ENCODE results near the gene RAD21L1.

Gene RAD21L1

DNA sequence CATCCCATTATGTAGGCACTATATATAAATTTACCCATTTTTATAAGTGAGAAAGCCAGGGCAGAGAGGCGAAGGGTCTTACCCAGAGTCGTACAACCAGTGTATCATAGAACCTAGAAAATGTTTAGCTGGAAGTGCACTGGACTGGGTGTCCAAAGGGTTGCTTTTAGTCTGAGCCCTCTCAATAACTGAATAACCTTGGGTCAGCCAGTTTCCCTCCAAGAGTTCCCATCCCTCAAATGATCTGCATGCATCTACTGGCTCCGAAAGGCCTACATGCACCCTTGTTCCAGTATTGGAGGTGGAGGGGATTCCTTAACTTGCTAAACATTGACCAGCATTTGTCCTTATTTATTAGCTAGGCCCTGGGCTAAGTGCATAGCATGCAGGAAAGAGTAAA lies 44.0 kb downstream of the RAD21L1 start:
- H3K4me3 ChIP-seq (ENCODE audit: extremely low read depth, insufficient read depth, low read length, poor library complexity, severe bottlenecking) = no peak overlapping the region
- peaks cover 25% of the 10 kb centered on the region for H3K4me1 ChIP-seq (ENCODE audit: control insufficient read depth, insufficient read depth, low read length, poor library complexity, severe bottlenecking)
- H3K27ac ChIP-seq (ENCODE audit: low read depth, low read length, severe bottlenecking) = no peak overlapping the region
- no peaks in the 10 kb centered on the region for H3K9me3 ChIP-seq (ENCODE audit: control insufficient read depth, low read length)
- WGBS, 2 experiments (ENCODE audit: insufficient coverage in 2 of 2) = 100% methylated on average over 1 of the region's 3 CpGs; no CpG with 5 or more reads in 1 of the 2 experiments
- H3K36me3 ChIP-seq (ENCODE audit: control insufficient read depth, insufficient read depth, low read length) = peaks cover 25% of the 10 kb centered on the region

DNA sequence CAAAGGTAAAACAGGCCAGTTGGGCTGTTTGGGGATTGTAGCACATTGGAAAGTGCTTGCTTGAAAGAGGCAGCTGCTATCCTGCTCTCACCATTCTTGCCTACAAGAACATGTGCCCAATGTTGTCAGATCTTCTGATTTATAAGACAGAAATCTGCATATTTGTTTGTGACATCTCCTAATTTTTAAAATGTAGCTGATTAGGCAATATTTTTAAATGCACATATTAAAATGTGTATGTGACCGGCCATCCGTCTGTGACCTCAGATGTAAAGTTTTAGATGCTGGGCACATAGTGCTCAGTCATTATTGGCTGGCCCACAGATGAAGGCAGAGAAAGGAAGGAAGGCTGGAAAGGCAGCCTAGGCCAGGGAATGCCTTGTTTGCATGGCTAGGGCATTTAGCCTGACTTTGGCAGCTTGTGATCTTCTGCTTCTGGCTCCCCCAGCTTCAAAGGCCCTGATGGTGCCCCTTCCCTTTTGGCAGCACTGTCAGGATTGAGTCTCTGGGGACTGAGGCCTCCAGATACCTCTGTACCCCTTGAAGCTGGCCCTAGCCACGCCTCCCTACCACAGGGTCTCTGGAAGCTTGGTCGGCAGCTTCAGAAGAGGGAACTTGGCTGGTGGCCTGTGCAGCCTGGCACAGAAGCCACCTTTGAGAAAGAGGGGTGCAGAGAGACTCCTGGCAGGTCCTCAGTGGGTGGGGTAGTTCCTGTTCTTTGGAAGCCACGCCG lies 46.7 kb downstream of the RAD21L1 start:
- Histone ChIP-seq H3K9me3 (ENCODE audit: control insufficient read depth, low read length) (no peaks in the 10 kb centered on the region), H3K36me3 (ENCODE audit: control insufficient read depth, insufficient read depth, low read length) (peaks cover 27% of the 10 kb centered on the region), H3K27ac (ENCODE audit: low read depth, low read length, severe bottlenecking) (peak overlapping the region; percentile 16), H3K4me3 (ENCODE audit: extremely low read depth, insufficient read depth, low read length, poor library complexity, severe bottlenecking) (no peak overlapping the region), H3K4me1 (ENCODE audit: control insufficient read depth, insufficient read depth, low read length, poor library complexity, severe bottlenecking) (peaks cover 7% of the 10 kb centered on the region)
- 89 to 94% methylated on average over 5 to 6 of the region's 6 CpGs for WGBS, 2 experiments (ENCODE audit: insufficient coverage in 2 of 2)

DNA sequence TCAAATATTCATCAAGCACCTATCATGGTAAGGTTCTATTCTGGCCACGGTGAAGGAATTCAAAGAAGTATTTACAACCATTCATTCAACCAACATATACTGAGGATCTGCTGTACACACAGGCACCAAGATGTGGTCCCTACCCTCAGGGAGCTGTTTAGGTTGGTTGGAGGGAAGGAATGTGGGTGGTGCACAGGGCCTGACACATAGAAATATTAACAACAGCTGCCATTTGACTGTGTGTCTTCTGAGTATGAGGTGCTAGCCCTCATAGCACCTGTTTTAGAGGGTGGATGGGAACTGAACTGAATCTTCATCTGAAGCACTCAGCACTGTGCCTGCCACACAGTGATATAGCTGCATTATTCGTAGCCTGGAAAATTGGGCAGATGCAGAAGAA lies 47.5 kb downstream of the RAD21L1 start:
- H3K27ac ChIP-seq (ENCODE audit: low read depth, low read length, severe bottlenecking) = no peak overlapping the region
- peaks cover 27% of the 10 kb centered on the region for H3K36me3 ChIP-seq (ENCODE audit: control insufficient read depth, insufficient read depth, low read length)
- 96 to 100% methylated on average over 1 to 2 of the region's 2 CpGs for WGBS, 2 experiments (ENCODE audit: insufficient coverage in 2 of 2)
- H3K9me3 ChIP-seq (ENCODE audit: control insufficient read depth, low read length) = no peaks in the 10 kb centered on the region
- no peak overlapping the region for H3K4me3 ChIP-seq (ENCODE audit: extremely low read depth, insufficient read depth, low read length, poor library complexity, severe bottlenecking)
- H3K4me1 ChIP-seq (ENCODE audit: control insufficient read depth, insufficient read depth, low read length, poor library complexity, severe bottlenecking) = peaks cover 4% of the 10 kb centered on the region

DNA sequence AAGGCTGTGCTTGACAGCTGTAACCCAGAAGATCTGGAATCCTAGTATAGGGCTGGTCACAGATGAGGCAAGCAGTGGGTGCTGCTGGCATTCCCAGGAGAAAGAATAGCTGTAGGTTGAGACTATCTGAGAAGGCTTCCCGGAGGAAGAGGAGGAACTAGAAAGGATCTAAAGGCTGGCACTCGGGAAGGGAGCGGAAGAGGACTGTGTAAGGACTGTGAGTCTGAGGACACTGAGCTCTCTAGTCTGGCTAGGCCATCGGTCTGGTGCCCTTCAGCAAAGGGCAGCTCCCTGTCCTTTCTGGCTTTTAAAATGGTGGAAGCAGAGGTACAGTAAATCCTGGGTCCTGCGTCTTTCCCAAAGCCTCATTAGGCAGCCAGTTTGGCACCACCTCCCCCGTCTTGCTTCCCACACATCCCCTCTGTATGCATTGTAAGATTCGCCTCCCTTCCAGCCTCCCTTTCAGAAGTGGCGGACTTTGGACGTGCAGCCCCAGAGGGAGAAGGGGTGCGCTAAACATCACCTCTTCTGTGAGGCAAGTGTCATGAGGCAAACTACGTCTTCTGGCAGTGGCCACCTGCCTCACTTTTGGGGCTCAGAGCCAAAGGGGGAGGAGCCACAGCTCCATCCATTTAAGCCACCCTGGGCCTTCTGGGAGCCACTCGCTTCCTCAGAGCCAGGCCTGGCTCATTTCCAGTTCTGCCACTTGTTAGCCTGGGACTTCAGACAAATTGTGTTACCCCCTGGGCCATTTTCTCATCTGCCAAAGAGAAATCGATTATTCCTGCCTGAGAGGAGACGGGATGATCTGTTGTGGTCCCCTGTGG lies 48.9 kb downstream of the RAD21L1 start:
- Histone ChIP-seq H3K4me3 (ENCODE audit: extremely low read depth, insufficient read depth, low read length, poor library complexity, severe bottlenecking) (no peak overlapping the region), H3K9me3 (ENCODE audit: control insufficient read depth, low read length) (no peaks in the 10 kb centered on the region), H3K36me3 (ENCODE audit: control insufficient read depth, insufficient read depth, low read length) (peaks cover 19% of the 10 kb centered on the region), H3K27ac (ENCODE audit: low read depth, low read length, severe bottlenecking) (no peak overlapping the region), H3K4me1 (ENCODE audit: control insufficient read depth, insufficient read depth, low read length, poor library complexity, severe bottlenecking) (no peaks in the 10 kb centered on the region)
- 93 to 94% methylated on average over 11 to 13 of the region's 14 CpGs for WGBS, 2 experiments (ENCODE audit: insufficient coverage in 2 of 2)

DNA sequence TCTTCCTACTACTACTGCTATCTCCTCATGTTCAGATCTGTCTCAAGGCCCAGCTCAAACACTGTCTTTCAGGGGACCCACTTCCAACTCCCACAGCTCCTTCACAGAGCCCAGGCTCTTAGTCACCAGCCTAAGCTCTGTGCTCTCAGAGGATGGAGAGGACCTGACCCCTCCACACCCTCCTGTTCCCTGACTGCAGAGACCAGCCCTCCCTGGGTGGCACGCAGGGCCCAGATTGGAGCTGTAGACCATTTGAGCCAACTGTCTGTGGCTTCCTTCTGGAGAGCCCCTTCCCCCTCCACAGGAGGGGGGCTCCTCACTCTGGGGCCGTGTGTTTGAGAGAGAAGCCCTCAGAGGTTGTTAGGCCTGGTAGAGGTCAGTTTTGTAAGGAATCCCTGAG lies 50.1 kb downstream of the RAD21L1 start:
- WGBS, 2 experiments (ENCODE audit: insufficient coverage in 2 of 2) = 60 to 100% methylated on average over 1 to 2 of the region's 2 CpGs
- no peak overlapping the region for H3K27ac ChIP-seq (ENCODE audit: low read depth, low read length, severe bottlenecking)
- H3K4me1 ChIP-seq (ENCODE audit: control insufficient read depth, insufficient read depth, low read length, poor library complexity, severe bottlenecking) = no peaks in the 10 kb centered on the region
- H3K4me3 ChIP-seq (ENCODE audit: extremely low read depth, insufficient read depth, low read length, poor library complexity, severe bottlenecking) = no peak overlapping the region
- H3K36me3 ChIP-seq (ENCODE audit: control insufficient read depth, insufficient read depth, low read length) = peaks cover 15% of the 10 kb centered on the region
- H3K9me3 ChIP-seq (ENCODE audit: control insufficient read depth, low read length) = no peaks in the 10 kb centered on the region

DNA sequence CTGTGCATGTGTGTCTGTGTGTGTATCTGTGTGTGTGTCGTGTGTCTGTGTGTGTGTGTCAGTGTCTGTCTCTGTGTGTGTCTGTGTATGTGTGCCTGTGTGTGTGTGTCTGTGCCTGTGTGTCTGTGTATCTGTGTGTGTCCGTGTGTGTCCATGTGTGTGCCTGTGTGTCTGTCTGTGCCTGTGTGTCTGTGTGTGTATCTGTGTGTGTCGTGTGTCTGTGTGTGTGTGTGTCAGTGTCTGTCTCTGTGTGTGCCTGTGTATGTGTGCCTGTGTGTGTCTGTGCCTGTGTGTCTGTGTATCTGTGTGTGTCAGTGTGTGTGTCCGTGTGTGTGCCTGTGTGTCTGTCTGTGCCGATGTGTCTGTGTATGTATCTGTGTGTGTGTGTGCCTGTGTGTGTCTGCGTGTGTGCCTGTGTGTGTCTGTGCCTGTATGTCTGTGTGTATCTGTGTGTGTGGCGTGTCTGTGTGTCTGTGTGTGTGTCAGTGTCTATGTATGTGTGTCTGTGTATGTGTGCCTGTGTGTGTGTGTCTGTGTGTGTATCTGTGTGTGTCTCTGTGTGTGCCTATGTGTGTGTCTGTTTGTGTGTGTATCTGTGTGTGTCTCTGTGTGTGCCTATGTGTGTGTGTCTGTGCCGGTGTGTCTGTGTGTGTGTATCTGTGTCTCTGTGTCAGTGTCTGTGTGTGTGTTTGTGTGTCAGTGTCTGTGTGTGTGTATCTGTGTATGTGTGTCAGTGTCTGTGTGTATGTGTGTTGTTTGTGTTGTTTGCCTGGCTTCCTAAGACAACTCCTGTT lies 51.9 kb downstream of the RAD21L1 start:
- Histone ChIP-seq H3K4me1 (ENCODE audit: control insufficient read depth, insufficient read depth, low read length, poor library complexity, severe bottlenecking) (no peaks in the 10 kb centered on the region), H3K36me3 (ENCODE audit: control insufficient read depth, insufficient read depth, low read length) (peaks cover 13% of the 10 kb centered on the region), H3K9me3 (ENCODE audit: control insufficient read depth, low read length) (no peaks in the 10 kb centered on the region), H3K4me3 (ENCODE audit: extremely low read depth, insufficient read depth, low read length, poor library complexity, severe bottlenecking) (no peak overlapping the region), H3K27ac (ENCODE audit: low read depth, low read length, severe bottlenecking) (no peak overlapping the region)
- WGBS, 2 experiments (ENCODE audit: insufficient coverage in 2 of 2) = 89 to 95% methylated on average over 7 to 8 of the region's 8 CpGs

DNA sequence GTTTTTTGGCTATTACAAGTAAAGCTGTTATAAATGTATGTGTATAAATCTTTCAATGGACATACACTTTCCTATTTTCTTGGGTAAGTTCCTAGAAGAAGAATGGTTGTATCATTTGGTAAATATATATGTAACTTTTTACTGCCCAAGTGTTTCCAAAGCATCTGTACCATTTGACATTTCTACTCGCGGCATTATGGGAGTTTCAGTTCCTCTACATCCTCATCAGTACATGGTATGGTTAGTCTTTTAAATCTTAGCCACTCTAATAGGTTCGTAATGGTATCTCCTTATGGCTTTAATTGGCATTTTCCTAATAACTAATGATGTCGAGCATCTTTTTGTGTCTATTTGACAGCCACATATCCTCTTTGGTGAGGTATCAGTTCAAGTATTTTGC lies 53.1 kb downstream of the RAD21L1 start:
- no peaks in the 10 kb centered on the region for H3K4me1 ChIP-seq (ENCODE audit: control insufficient read depth, insufficient read depth, low read length, poor library complexity, severe bottlenecking)
- H3K36me3 ChIP-seq (ENCODE audit: control insufficient read depth, insufficient read depth, low read length) = peaks cover 7% of the 10 kb centered on the region
- H3K9me3 ChIP-seq (ENCODE audit: control insufficient read depth, low read length) = no peaks in the 10 kb centered on the region
- 100% methylated on average over 1 of the region's 4 CpGs; no CpG with 5 or more reads in 1 of the 2 experiments for WGBS, 2 experiments (ENCODE audit: insufficient coverage in 2 of 2)
- H3K4me3 ChIP-seq (ENCODE audit: extremely low read depth, insufficient read depth, low read length, poor library complexity, severe bottlenecking) = no peak overlapping the region
- H3K27ac ChIP-seq (ENCODE audit: low read depth, low read length, severe bottlenecking) = no peak overlapping the region

DNA sequence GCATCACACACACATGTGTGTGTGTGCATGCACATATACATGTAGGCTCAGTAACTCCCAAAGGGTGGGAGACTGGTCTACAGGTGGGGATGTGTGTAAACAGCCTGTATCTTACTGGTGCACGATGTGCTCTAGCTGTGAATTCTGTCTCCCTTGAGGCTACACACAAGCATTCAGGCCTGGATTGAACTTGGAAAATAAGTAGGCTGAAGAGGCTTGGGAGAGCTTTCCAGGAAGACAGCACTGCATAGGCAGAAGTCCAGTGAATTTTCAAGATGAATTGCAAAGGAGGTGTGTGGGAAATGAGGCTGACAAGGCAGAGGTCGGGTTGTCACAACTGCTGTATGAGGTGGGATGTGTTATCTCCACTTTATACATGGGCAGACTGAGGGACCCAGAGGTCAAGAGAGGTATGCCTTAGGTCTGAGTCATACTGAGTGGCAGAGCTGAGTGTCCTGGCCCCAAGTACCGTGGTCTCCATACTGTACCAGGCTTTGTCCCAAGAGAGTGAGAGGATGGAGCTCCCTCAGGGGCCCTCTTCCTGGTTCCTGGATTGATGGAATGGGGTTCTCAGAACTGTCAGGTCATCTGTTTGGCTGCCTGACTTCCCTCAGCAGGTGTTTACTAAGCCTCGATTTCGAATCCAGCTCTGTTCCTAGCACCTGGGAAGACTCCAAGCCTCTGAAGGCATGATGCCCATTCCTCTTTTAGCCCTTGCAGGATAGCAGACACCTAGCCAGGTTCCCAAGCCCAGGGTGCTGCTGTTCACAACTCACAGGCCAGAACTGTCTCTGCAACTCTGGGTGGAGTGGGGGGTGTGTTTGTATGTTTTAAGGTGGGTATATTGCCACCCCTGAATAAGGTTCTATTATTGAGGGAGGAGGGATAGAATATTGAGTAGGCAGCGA lies 54.6 kb downstream of the RAD21L1 start:
- Histone ChIP-seq H3K27ac (ENCODE audit: low read depth, low read length, severe bottlenecking) (no peak overlapping the region), H3K9me3 (ENCODE audit: control insufficient read depth, low read length) (no peaks in the 10 kb centered on the region), H3K4me3 (ENCODE audit: extremely low read depth, insufficient read depth, low read length, poor library complexity, severe bottlenecking) (no peak overlapping the region), H3K36me3 (ENCODE audit: control insufficient read depth, insufficient read depth, low read length) (peaks cover 5% of the 10 kb centered on the region), H3K4me1 (ENCODE audit: control insufficient read depth, insufficient read depth, low read length, poor library complexity, severe bottlenecking) (no peaks in the 10 kb centered on the region)
- 87 to 89% methylated on average over 5 of the region's 6 CpGs for WGBS, 2 experiments (ENCODE audit: insufficient coverage in 2 of 2)

DNA sequence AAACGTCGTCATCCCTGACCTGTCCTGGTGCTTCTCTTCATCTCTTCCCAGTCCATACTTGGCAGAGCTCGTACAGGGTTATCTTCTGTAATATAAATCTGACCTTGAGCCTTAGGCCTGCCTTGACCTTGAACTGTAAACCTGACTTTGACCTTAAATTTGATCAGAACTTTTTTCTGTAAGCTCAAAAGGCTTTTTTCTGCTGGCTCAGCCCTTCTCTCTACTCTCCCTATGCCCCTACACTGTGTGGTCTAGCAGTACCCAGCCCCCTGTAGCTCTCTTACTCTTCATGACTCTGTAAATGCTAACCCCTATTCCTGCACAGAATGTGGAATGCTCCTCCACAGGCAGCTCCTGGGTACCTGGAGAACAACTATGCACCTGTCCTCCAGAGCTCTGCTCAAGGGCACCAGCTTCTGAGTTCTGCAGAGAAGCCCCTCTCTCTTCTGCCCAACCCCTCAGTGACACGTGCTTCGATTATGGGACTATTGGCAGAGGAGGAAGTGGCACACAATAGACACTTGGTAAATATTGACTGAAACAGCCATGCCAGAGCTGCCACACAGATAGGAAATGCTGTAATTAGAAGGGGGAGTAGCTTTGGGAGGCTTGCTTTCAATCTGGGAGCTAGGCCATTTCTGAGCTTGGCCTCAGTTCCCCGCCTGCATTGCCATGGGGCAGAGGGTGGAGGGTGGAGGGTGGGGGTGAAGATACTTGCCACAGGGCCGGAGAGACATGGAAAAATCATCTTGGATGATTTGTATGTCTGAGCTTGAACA lies 55.6 kb downstream of the RAD21L1 start:
- Histone ChIP-seq H3K36me3 (ENCODE audit: control insufficient read depth, insufficient read depth, low read length) (peaks cover 4% of the 10 kb centered on the region), H3K27ac (ENCODE audit: low read depth, low read length, severe bottlenecking) (no peak overlapping the region), H3K9me3 (ENCODE audit: control insufficient read depth, low read length) (no peaks in the 10 kb centered on the region), H3K4me3 (ENCODE audit: extremely low read depth, insufficient read depth, low read length, poor library complexity, severe bottlenecking) (no peak overlapping the region), H3K4me1 (ENCODE audit: control insufficient read depth, insufficient read depth, low read length, poor library complexity, severe bottlenecking) (no peaks in the 10 kb centered on the region)
- 77 to 85% methylated on average over 4 to 5 of the region's 7 CpGs for WGBS, 2 experiments (ENCODE audit: insufficient coverage in 2 of 2)
